Keratinocyte (primary cell): ENCODE data around the gene ANKRD6. TPM values are rescaled to one million over a fixed set of nuclear protein-coding genes. Genes with fewer than 3 reads are reported as not detected.

Experiments used
- DNase-seq: peaks from one replicate; pipeline ENCODE4 v3.0.0-alpha.2; 2011; ENCODE audit warnings: low read depth, missing footprints, low spot score
- FAIRE-seq: peaks from 2 replicates; lab custom pipeline; 2011; peaks lifted over from hg19 to GRCh38; lab: Jason Lieb, UNC
- H2AFZ ChIP-seq: 2 replicates; pipeline ENCODE4 v1.6.0; 2012; ENCODE audit warnings: low read length, control low read depth, inconsistent platforms; ENCODE audit not compliant: control insufficient read depth
- H3K27ac ChIP-seq: 2 replicates; pipeline ENCODE4 v1.5.1; 2011; ENCODE audit warnings: low read length; ENCODE audit not compliant: control insufficient read depth, insufficient read depth
- H3K27me3 ChIP-seq: 3 replicates; pipeline ENCODE4 v1.6.0; 2011; ENCODE audit warnings: low read length; ENCODE audit not compliant: control insufficient read depth, insufficient read depth; ENCODE audit errors: extremely low read depth
- H3K36me3 ChIP-seq, 2 experiments: 2 replicates in 1 of 2; 3 replicates in 1 of 2; pipeline ENCODE4 v1.5.1; 2011; ENCODE audit warnings: low read length in 2 of 2, mild to moderate bottlenecking in 1 of 2; ENCODE audit not compliant: control insufficient read depth in 2 of 2, insufficient read depth in 2 of 2; ENCODE audit errors: extremely low read depth in 1 of 2
- H3K4me1 ChIP-seq: 3 replicates; pipeline ENCODE4 v1.5.1; 2011; ENCODE audit warnings: low read length; ENCODE audit not compliant: control insufficient read depth, insufficient read depth; ENCODE audit errors: extremely low read depth
- H3K4me2 ChIP-seq: 3 replicates; pipeline ENCODE4 v1.6.0; 2011; ENCODE audit warnings: low read depth, low read length; ENCODE audit not compliant: control insufficient read depth, insufficient read depth; ENCODE audit errors: extremely low read depth
- H3K4me3 ChIP-seq, 3 experiments: fragments of 200-600 bp in 1 of 3; sonication (generic) in 1 of 3; 2 replicates in 2 of 3; 3 replicates in 1 of 3; pipeline ENCODE4 v1.5.1; 2011 to 2016; ENCODE audit warnings: low read length in 3 of 3, mild to moderate bottlenecking in 3 of 3, control low read depth in 2 of 3, inconsistent platforms in 1 of 3, low read depth in 1 of 3, mixed read lengths in 1 of 3, mixed run types in 1 of 3, moderate library complexity in 1 of 3; ENCODE audit not compliant: control insufficient read depth in 2 of 3, insufficient read depth in 2 of 3; ENCODE audit errors: extremely low read depth in 1 of 3
- H3K79me2 ChIP-seq: 2 replicates; pipeline ENCODE4 v1.6.0; 2012; ENCODE audit warnings: low read length; ENCODE audit not compliant: control insufficient read depth, insufficient read depth
- H3K9ac ChIP-seq: 3 replicates; pipeline ENCODE4 v1.6.0; 2011; ENCODE audit warnings: low read length; ENCODE audit not compliant: control insufficient read depth, insufficient read depth; ENCODE audit errors: extremely low read depth
- H3K9me1 ChIP-seq: 3 replicates; pipeline ENCODE4 v1.6.0; 2011; ENCODE audit warnings: low read length; ENCODE audit not compliant: control insufficient read depth, insufficient read depth; ENCODE audit errors: extremely low read depth
- H3K9me3 ChIP-seq: 2 replicates; pipeline ENCODE4 v1.5.1; 2012; ENCODE audit warnings: low read depth, low read length; ENCODE audit not compliant: control insufficient read depth
- H4K20me1 ChIP-seq: 3 replicates; pipeline ENCODE4 v1.6.0; 2011; ENCODE audit warnings: low read length; ENCODE audit not compliant: control insufficient read depth, insufficient read depth; ENCODE audit errors: extremely low read depth
- EZH2 ChIP-seq: IDR thresholded peaks from one replicate; pipeline ENCODE4 v1.6.1; 2012; ENCODE audit warnings: inconsistent platforms, mild to moderate bottlenecking, low read length, moderate library complexity
- dilution Hi-C: fragments of 300-500 bp; cut with MboI; formaldehyde crosslinking; loops from one replicate; pipeline ENCODE4 v1.7.0; 2020; ENCODE audit warnings: low sequenced_read_pairs; ENCODE audit not compliant: extremely low pct_ligation_motif_present
- polyA plus RNA-seq, 5 experiments: library from polyadenylated mRNA; depleted of rRNA in 3 of 5; stranded (reverse) in 3 of 5; stranded (forward) in 1 of 5; unstranded in 1 of 5; fragments of >200 nt; gene quantifications; 1 replicate in 1 of 5; 2 replicates in 3 of 5; 3 replicates in 1 of 5; pipeline versions ENCODE4 v1.2.1 to v1.2.3, GENCODE V29; 2011 to 2012; ENCODE audit warnings: missing spikeins in 2 of 5, low read depth in 1 of 5, low replicate concordance in 1 of 5
- TF ChIP-seq, protein P1 (sequence below), 3 experiments: IDR thresholded peaks in 1 of 3; conservative IDR thresholded peaks in 1 of 3; optimal IDR thresholded peaks in 1 of 3; 2 replicates in 2 of 3; 3 replicates in 1 of 3; pipeline versions ENCODE3 to v1.5.1; 2011; ENCODE audit warnings: low read length in 3 of 3, mild to moderate bottlenecking in 3 of 3, moderate library complexity in 2 of 3, control low read depth in 1 of 3, inconsistent platforms in 1 of 3; ENCODE audit not compliant: insufficient read depth in 2 of 3; ENCODE audit errors: extremely low read depth in 1 of 3

The ANKRD6 gene
- polyA plus RNA-seq, 1 donor (not counting 4 experiments of a cell fraction or from before 2014, with no cell fraction given): 5.7 TPM

DNA sequence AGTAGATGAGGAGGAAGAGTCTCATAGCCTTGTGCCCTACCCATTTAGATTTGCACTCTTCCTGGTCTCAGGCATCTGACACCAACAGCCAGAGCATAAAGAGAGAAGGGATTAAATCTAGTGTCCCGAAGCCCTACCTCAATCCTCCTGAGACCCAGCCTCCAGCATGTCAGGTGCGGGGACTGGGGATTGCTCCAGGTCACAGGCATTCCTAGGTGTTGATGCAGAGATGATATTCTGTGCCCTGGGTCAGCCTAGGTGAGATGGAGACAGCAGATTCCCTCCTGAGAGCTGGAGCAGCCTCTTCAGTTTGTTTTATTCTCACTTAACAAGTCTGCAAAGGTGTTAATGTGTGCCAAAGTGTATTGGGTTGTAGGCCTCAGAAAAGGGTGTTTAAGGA, 89.8 kb downstream of the ANKRD6 start:
- Histone ChIP-seq H3K36me3 (no peaks in the 10 kb centered on the region), H3K27me3 (no peaks in the 10 kb centered on the region), H3K79me2 (no peaks in the 10 kb centered on the region), H4K20me1 (no peaks in the 10 kb centered on the region), H3K4me1 (no peaks in the 10 kb centered on the region), H3K27ac (no peak overlapping the region), H3K4me2 (no peak overlapping the region), H3K4me3 (no peak overlapping the region), H3K9ac (no peak overlapping the region), H2AFZ (no peak overlapping the region), H3K9me3 (no peaks in the 10 kb centered on the region), H3K9me1 (no peaks in the 10 kb centered on the region)
- dilution Hi-C loops: no loop called here
- DNase-seq (no peak), FAIRE-seq (no peak)
- no peak for TF ChIP-seq EZH2
- TF ChIP-seq, protein P1, sequence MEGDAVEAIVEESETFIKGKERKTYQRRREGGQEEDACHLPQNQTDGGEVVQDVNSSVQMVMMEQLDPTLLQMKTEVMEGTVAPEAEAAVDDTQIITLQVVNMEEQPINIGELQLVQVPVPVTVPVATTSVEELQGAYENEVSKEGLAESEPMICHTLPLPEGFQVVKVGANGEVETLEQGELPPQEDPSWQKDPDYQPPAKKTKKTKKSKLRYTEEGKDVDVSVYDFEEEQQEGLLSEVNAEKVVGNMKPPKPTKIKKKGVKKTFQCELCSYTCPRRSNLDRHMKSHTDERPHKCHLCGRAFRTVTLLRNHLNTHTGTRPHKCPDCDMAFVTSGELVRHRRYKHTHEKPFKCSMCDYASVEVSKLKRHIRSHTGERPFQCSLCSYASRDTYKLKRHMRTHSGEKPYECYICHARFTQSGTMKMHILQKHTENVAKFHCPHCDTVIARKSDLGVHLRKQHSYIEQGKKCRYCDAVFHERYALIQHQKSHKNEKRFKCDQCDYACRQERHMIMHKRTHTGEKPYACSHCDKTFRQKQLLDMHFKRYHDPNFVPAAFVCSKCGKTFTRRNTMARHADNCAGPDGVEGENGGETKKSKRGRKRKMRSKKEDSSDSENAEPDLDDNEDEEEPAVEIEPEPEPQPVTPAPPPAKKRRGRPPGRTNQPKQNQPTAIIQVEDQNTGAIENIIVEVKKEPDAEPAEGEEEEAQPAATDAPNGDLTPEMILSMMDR (optimal IDR thresholded peaks at IDR 0.05 in 1 of 3, IDR thresholded peaks at IDR 0.05 in 1 of 3, conservative IDR thresholded peaks at IDR 0.05 in 1 of 3; ENCODE audit: extremely low read depth in 1 of 3, insufficient read depth in 2 of 3, low read length in 3 of 3): no peak

DNA sequence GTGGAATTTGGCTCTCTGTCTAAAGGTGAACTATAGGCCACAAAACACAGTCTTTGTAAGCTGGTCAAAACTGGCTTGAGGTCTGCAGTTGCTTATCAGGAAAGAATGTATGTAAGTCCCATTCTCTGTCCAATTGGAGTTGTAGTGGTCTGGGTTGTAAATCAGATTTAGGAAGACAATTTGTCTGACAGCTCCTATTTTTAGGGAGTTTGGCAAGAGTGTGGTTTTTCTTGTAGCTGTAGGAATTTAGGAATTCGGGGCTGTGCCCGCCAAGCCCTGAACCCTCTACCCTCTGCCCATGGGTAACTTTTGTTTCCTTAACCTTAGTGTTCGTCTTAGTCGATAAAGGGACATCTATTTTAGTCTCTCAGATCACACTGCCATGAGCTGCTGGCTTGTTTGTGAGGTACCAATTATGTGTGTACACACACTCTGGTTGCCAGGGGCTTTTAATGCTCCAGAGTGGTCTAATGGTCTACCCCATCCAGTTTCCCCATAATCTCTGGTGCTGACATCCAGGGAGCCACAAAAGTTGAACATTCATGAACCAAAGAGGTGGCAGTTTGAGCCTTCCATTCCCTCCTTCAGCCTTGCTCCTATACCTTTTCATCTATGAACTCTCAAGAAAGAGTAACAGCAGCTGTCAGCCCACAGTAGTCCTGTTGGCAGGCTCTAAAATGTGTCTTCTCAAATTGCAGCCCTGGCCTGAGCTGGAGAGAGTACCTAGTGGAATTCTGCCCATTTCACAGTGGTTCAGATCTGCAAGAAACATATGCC, 93.0 kb downstream of the ANKRD6 start:
- TF ChIP-seq EZH2: no peak
- TF ChIP-seq, protein P1 (optimal IDR thresholded peaks at IDR 0.05 in 1 of 3, IDR thresholded peaks at IDR 0.05 in 1 of 3, conservative IDR thresholded peaks at IDR 0.05 in 1 of 3; ENCODE audit: extremely low read depth in 1 of 3, insufficient read depth in 2 of 3, low read length in 3 of 3): no peak
- no peak for FAIRE-seq

More for the DNA sequence above, 93.0 kb downstream of the ANKRD6 start:
- Histone ChIP-seq H2AFZ (no peak overlapping the region), H3K9ac (no peak overlapping the region), H3K9me1 (no peaks in the 10 kb centered on the region), H4K20me1 (no peaks in the 10 kb centered on the region), H3K27ac (no peak overlapping the region), H3K4me2 (no peak overlapping the region), H3K4me3 (no peak overlapping the region), H3K4me1 (no peaks in the 10 kb centered on the region), H3K9me3 (no peaks in the 10 kb centered on the region), H3K79me2 (no peaks in the 10 kb centered on the region), H3K36me3 (no peaks in the 10 kb centered on the region), H3K27me3 (no peaks in the 10 kb centered on the region)
- no peak for DNase-seq
- dilution Hi-C loops: no loop called here
